Erythroblast (primary cell): ENCODE measurements around the gene TNFRSF18.

Source experiments
- GATA1 ChIP-seq: IDR thresholded peaks from 2 replicates; pipeline ENCODE4 v1.6.1; 2011; ENCODE audit warnings: low read depth, mild to moderate bottlenecking, control low read depth, low read length, moderate library complexity
- POLR2A ChIP-seq: IDR thresholded peaks from 2 replicates; pipeline ENCODE4 v1.6.1; 2011; ENCODE audit warnings: mild to moderate bottlenecking, low read length

DNA sequence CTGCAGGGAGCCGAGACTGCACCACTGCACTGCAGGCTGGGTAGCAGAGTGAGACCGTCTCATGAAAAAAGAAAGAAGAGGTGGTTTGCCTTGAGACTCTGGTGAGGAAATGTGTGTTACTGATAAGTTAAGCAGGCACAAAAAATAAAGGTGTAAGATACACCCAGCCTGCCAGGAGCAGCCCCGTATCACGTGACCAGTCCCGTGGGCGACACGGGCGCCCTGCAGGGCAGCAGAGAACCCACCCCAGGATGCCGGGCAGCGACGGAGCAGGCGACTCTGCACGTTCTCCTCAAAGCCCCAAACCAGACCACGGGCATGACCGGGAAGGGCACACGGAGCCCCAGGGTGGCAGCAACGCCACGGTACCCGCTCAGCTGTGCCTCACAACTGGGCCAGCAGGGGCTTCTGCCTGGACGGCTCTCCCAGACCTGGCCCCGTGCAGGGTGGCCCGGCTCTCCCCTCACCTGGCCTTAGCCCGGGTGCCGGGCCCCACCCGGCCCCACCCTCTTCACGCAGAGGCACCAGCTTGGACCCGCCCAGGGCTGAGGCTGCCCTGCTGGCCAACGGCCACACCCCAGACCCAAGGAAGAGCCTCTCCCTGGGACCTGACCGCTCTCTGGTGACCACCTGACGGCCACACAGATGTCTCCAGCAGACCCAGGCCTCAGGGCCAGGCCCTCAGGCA lies 15.6 kb upstream of the TNFRSF18 start:
- TF ChIP-seq POLR2A, result no peak
- no peak for TF ChIP-seq GATA1
